ENCODE results near the gene FGD3. TPM values are rescaled to one million over a fixed set of nuclear protein-coding genes. Genes with fewer than 3 reads are reported as not detected.

FGD3 gene
- total RNA-seq, 2 experiments from 2014 or later: 41.8 to 66.7 TPM

DNA sequence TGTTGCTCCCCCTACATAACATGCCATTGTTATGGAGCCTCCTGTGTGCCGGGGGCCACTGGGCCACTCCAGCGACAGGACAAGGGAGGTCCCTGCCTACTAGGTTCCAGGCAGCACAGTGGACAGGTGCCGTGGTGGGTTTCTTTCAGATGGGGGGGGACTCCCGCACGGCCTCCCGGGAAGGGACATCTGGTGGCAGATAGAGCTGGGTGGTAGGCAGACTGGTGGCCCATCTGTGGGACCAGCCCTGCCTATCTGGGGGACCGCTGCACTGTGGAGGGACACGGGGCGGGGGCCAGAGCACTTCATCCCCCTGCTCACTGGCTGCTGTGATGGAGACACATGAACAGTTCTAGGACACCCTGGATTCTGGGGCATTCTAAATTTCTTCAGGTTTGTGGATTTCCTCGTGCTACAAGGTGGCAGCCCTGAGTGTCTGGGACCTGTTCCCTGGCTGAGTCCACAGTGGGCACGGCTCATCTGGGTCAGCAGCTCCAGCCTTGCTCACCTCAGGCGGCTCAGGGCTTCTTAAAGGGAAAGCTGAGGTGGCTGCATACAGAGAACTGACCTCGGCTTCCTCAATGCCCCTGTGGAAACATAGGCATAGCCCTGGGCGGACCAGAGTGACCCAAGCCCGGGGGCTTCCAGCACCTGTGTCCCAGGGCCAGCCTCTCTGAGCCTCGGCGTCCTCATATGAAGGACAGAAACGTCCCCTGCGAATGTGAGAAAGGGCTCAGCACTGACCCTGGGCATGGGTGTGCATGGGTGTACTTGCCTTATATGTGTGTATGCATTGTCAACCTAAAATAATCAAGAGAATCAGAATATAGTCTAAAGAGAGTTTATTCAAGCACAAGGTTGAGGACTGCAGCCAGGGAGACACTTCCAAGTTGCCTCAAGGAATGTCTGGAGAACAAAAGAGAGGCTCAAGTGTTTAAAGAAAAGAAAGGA lies 22.5 kb downstream of the FGD3 start:
- Mint-ChIP-seq H3K27ac (peak overlapping the region; percentile 99), H3K4me3 (peak overlapping the region; percentile 89), H3K4me1 (peaks cover 81% of the 10 kb centered on the region), H3K27me3 (no peaks in the 10 kb centered on the region), H3K9me3 (ENCODE audit: low read depth) (no peaks in the 10 kb centered on the region), H3K36me3 (ENCODE audit: low read depth) (peaks cover 48% of the 10 kb centered on the region)
- CTCF ChIA-PET: no interaction called here
- POLR2A ChIA-PET: no interaction called here
- peak; percentile 10 for DNase-seq
- intact Hi-C loops (cut with DNase I, micrococcal nuclease): loop anchor here (5.0 to 10.0 kb wide), 3 partner anchors 92 to 1205 kb away; partner anchors contain the start of gene ZNF484 (in 1 of the 2)
- no peak for ATAC-seq

- intact Hi-C loops (cut with DNase I, micrococcal nuclease): no loop called here
- CTCF ChIA-PET: interaction anchor here (0.6 kb wide), 1 partner anchor 1546 kb away, joined by 3 read pairs; no protein-coding TSS in a partner anchor
- DNase-seq: peak; percentile 30
These were observed 23.2 kb downstream of the FGD3 start for GRCh38 chr9:92970467-92970923.

GRCh38 chr9:92971121-92971520 lies 23.8 kb downstream of the FGD3 start:
- H3K4me1 Mint-ChIP-seq: peaks cover 92% of the 10 kb centered on the region
- no peaks in the 10 kb centered on the region for H3K27me3 Mint-ChIP-seq
- CTCF ChIA-PET: interaction anchor here (0.6 to 1.5 kb wide), 2 partner anchors 9 to 1546 kb away, joined by 3 to 7 read pairs; no protein-coding TSS in a partner anchor
- intact Hi-C loops (cut with DNase I, micrococcal nuclease): no loop called here
- H3K36me3 Mint-ChIP-seq (ENCODE audit: low read depth): peaks cover 41% of the 10 kb centered on the region
- H3K4me3 Mint-ChIP-seq: no peak overlapping the region
- ATAC-seq: no peak
- peak overlapping the region; percentile 90 for H3K27ac Mint-ChIP-seq
- peak; percentile 4 for DNase-seq
- no peaks in the 10 kb centered on the region for H3K9me3 Mint-ChIP-seq (ENCODE audit: low read depth)
- POLR2A ChIA-PET: no interaction called here

More at GRCh38 chr9:92970467-92970923, 23.2 kb downstream of the FGD3 start:
- peak; percentile 42 for ATAC-seq
- Mint-ChIP-seq H3K36me3 (ENCODE audit: low read depth) (peaks cover 44% of the 10 kb centered on the region), H3K9me3 (ENCODE audit: low read depth) (no peaks in the 10 kb centered on the region), H3K27ac (peak overlapping the region; percentile 99), H3K27me3 (no peaks in the 10 kb centered on the region), H3K4me1 (peaks cover 87% of the 10 kb centered on the region), H3K4me3 (peak overlapping the region; percentile 89)
- POLR2A ChIA-PET: no interaction called here

DNA sequence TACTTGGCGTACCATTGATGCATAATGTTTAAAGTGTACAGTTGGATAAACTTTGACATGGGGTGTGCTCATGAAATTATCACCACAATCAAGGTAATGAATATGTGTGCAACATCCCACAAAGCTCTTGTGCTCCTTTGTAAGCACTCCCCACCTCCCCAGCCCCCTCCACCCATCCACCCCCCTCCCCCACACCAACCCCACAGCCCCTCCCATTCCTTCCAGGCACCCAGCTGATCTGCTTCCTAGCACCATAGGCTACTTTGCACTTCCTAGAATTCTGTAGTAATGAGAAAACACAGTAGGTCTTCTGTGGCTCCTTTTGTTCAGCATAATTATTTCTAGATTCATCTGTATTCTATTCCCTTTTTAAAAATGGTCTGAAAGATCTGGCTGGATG lies 24.5 kb downstream of the FGD3 start:
- Mint-ChIP-seq H3K4me3 (peak overlapping the region; percentile 43), H3K36me3 (ENCODE audit: low read depth) (peaks cover 38% of the 10 kb centered on the region), H3K27me3 (no peaks in the 10 kb centered on the region), H3K4me1 (peaks cover 95% of the 10 kb centered on the region), H3K27ac (peak overlapping the region; percentile 89), H3K9me3 (ENCODE audit: low read depth) (no peaks in the 10 kb centered on the region)
- DNase-seq (no peak), ATAC-seq (no peak)
- ChIA-PET POLR2A (interaction anchor here (1.4 kb wide), 1 partner anchor 32 kb away, joined by 4 read pairs; no protein-coding TSS in a partner anchor), CTCF (interaction anchor here (0.7 to 1.9 kb wide), 4 partner anchors 9 to 102 kb away, joined by 3 to 7 read pairs (median 6); no protein-coding TSS in a partner anchor)
- intact Hi-C loops (cut with DNase I, micrococcal nuclease): no loop called here

GRCh38 chr9:92973700-92974099 lies 26.4 kb downstream of the FGD3 start:
- Mint-ChIP-seq H3K27me3 (no peaks in the 10 kb centered on the region), H3K4me3 (no peak overlapping the region), H3K27ac (peak overlapping the region; percentile 83), H3K36me3 (ENCODE audit: low read depth) (peaks cover 37% of the 10 kb centered on the region), H3K4me1 (peaks cover 90% of the 10 kb centered on the region), H3K9me3 (ENCODE audit: low read depth) (no peaks in the 10 kb centered on the region)
- ChIA-PET POLR2A (no interaction called here), CTCF (interaction anchor here (0.7 to 1.9 kb wide), 2 partner anchors 9 to 133 kb away, joined by 3 to 5 read pairs; no protein-coding TSS in a partner anchor)
- ATAC-seq (no peak), DNase-seq (no peak)
- intact Hi-C loops (cut with DNase I, micrococcal nuclease): no loop called here

GRCh38 chr9:92974161-92974661 lies 26.9 kb downstream of the FGD3 start:
- CTCF ChIA-PET: no interaction called here
- DNase-seq: no peak

DNA sequence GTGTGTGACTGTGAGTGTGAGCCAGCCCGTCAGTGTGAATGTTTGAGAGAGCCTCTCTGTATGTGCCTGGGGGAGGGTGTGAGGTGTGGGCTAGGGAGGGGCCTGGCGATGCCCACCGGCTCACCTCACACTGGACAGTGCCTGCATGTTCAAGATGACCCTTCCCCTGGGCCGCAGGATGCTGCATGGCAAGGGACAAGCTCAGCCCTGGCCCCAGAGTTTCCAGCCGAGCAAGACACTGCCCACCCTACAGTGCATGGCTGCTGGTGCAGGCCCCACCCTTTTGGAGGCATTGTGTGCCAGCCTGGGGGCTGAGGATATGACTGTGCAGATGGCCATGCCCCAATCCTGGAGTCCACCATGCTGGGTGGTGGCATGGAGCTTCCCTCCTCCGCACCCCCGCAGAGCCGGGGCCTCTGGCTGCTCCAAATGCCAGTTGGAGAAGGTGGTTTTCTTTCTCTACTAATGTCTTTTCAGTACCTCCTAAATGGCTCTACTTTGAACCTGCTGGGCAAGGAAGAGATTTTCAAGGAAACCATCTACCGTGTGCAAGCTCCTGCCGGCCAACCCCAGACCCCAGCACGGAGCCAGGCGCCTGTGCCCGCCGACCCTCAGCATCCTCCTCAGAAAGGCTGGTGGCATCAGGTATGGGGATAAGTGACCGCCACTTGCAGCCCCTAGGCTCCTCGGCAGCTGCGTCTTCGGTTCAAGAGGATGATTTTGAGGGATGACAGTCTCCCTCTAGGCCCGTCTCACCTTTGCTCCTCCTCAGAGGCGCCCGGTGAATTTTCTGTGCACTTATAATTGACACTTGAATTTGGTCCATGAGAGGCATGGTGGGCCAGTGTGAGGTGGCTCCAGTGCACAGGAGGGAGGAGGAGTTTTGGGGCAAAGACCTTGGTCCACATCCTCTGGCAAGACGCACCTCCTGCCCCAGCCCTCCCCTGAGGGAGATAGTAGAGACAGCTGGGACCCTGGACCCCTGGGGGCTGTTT lies 27.7 kb downstream of the FGD3 start:
- Mint-ChIP-seq H3K9me3 (ENCODE audit: low read depth) (no peaks in the 10 kb centered on the region), H3K36me3 (ENCODE audit: low read depth) (peaks cover 48% of the 10 kb centered on the region), H3K4me1 (peaks cover 90% of the 10 kb centered on the region), H3K4me3 (no peak overlapping the region), H3K27me3 (no peaks in the 10 kb centered on the region), H3K27ac (peak overlapping the region; percentile 49)
- intact Hi-C loops (cut with DNase I, micrococcal nuclease): no loop called here
- ChIA-PET CTCF (interaction anchor here (0.6 to 1.3 kb wide), 2 partner anchors 17 to 28 kb away, joined by 3 to 6 read pairs; no protein-coding TSS in a partner anchor), POLR2A (interaction anchor here (1.0 kb wide), 1 partner anchor 42 kb away, joined by 3 read pairs; no protein-coding TSS in a partner anchor)
- DNase-seq (peak; percentile 4), ATAC-seq (no peak)

More at GRCh38 chr9:92974161-92974661, 26.9 kb downstream of the FGD3 start:
- no peak overlapping the region for H3K4me3 Mint-ChIP-seq
- no peaks in the 10 kb centered on the region for H3K9me3 Mint-ChIP-seq (ENCODE audit: low read depth)
- H3K27me3 Mint-ChIP-seq: no peaks in the 10 kb centered on the region
- peaks cover 43% of the 10 kb centered on the region for H3K36me3 Mint-ChIP-seq (ENCODE audit: low read depth)
- POLR2A ChIA-PET: no interaction called here
- intact Hi-C loops (cut with DNase I, micrococcal nuclease): no loop called here
- ATAC-seq: no peak
- peak overlapping the region; percentile 83 for H3K27ac Mint-ChIP-seq
- H3K4me1 Mint-ChIP-seq: peaks cover 90% of the 10 kb centered on the region

DNA sequence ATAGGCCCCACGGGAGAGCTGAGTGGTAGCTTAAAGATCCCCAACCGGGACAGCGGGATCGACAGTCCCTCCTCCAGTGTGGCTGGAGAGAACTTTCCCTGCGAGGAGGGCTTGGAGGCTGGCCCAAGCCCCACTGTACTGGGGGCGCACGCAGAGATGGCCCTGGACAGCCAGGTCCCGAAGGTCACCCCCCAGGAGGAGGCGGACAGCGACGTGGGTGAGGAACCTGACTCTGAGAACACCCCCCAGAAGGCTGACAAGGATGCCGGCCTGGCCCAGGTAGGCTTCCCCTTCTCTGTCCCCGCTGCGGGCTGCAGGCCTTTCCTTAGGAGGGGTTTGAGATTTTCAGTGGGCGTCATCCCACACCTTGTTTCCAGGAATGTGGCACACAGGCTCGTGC lies 29.1 kb downstream of the FGD3 start:
- POLR2A ChIA-PET: interaction anchor here (1.0 kb wide), 1 partner anchor 40 kb away, joined by 3 read pairs; no protein-coding TSS in a partner anchor
- peak; percentile 5 for DNase-seq

GRCh38 chr9:92977279-92977678 lies 30.0 kb downstream of the FGD3 start:
- H3K27ac Mint-ChIP-seq: peak overlapping the region; percentile 30
- H3K27me3 Mint-ChIP-seq: no peaks in the 10 kb centered on the region
- CTCF ChIA-PET: no interaction called here
- peaks cover 64% of the 10 kb centered on the region for H3K36me3 Mint-ChIP-seq (ENCODE audit: low read depth)
- H3K4me3 Mint-ChIP-seq: no peak overlapping the region
- POLR2A ChIA-PET: no interaction called here
- ATAC-seq (no peak), DNase-seq (peak; percentile 6)
- H3K9me3 Mint-ChIP-seq (ENCODE audit: low read depth): peaks cover 5% of the 10 kb centered on the region
- H3K4me1 Mint-ChIP-seq: peaks cover 88% of the 10 kb centered on the region
- intact Hi-C loops (cut with DNase I, micrococcal nuclease): no loop called here

More for the DNA sequence above, 29.1 kb downstream of the FGD3 start:
- Mint-ChIP-seq H3K4me3 (no peak overlapping the region), H3K27me3 (no peaks in the 10 kb centered on the region), H3K9me3 (ENCODE audit: low read depth) (no peaks in the 10 kb centered on the region), H3K27ac (no peak overlapping the region), H3K4me1 (peaks cover 88% of the 10 kb centered on the region), H3K36me3 (ENCODE audit: low read depth) (peaks cover 56% of the 10 kb centered on the region)
- intact Hi-C loops (cut with DNase I, micrococcal nuclease): no loop called here
- no peak for ATAC-seq
- CTCF ChIA-PET: interaction anchor here (1.3 kb wide), 1 partner anchor 27 kb away, joined by 6 read pairs; no protein-coding TSS in a partner anchor

- peaks cover 8% of the 10 kb centered on the region for H3K9me3 Mint-ChIP-seq (ENCODE audit: low read depth)
- peaks cover 81% of the 10 kb centered on the region for H3K4me1 Mint-ChIP-seq
- H3K4me3 Mint-ChIP-seq: no peak overlapping the region
- peak; percentile 14 for DNase-seq
- H3K27me3 Mint-ChIP-seq: no peaks in the 10 kb centered on the region
- H3K27ac Mint-ChIP-seq: peak overlapping the region; percentile 92
- ChIA-PET CTCF (interaction anchor here (2.0 kb wide), 1 partner anchor 24 kb away, joined by 9 read pairs; no protein-coding TSS in a partner anchor), POLR2A (interaction anchor here (0.6 to 1.0 kb wide), 2 partner anchors 22 to 66 kb away, joined by 3 read pairs; no protein-coding TSS in a partner anchor)
- H3K36me3 Mint-ChIP-seq (ENCODE audit: low read depth): peaks cover 68% of the 10 kb centered on the region
- intact Hi-C loops (cut with DNase I, micrococcal nuclease): no loop called here
- ATAC-seq: no peak
These were observed 31.1 kb downstream of the FGD3 start for GRCh38 chr9:92978345-92978875.

Measured in activated CD4-positive, alpha-beta T cell treated with anti-CD3 and anti-CD28 coated beads for 36 hours (primary cell).